ENCODE data around the gene C22orf31.

The C22orf31 gene

DNA sequence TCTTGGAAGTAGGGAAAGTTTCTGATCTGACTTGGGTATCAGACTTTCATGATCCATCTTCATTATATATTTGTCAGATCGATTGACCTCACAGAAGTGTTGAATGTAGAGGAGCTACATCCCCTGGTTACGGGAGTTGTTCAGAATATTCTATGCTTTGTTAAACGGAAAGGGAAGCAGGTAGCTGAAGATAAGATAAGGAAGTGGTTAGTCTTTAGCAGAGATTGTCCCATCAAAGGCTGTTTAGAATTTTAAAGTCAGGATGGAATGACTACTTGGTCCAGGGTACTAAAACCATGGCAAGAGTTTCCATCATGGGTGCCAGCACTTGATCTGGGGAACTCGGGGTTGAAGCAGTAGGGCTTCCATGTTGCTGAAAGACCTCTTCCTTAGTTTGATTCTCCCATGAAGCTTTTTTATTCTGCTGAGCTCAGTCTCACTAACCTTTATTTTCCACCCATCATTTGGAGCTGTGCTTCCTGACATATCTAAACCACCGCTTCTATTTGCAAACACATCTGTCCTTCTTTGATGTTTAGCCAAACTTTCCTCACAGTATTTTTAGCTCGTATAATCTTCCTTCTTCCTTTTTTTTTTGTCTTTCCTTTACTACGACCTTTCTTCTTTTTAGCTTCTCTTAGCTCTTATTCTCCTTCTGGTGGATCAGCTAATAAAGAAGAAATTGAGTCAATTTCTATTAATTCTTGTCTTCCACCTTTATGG, 4.0 kb upstream of the C22orf31 start:
- Mint-ChIP-seq H3K4me1 (peaks cover 40% of the 10 kb centered on the region), H3K27me3 (ENCODE audit: low read depth, poor library complexity) (peaks cover 4% of the 10 kb centered on the region), H3K36me3 (ENCODE audit: low read depth) (no peaks in the 10 kb centered on the region), H3K27ac (no peak overlapping the region), H3K9me3 (no peaks in the 10 kb centered on the region), H3K4me3 (no peak overlapping the region)
- no peak for DNase-seq
- TF ChIP-seq, protein P1, sequence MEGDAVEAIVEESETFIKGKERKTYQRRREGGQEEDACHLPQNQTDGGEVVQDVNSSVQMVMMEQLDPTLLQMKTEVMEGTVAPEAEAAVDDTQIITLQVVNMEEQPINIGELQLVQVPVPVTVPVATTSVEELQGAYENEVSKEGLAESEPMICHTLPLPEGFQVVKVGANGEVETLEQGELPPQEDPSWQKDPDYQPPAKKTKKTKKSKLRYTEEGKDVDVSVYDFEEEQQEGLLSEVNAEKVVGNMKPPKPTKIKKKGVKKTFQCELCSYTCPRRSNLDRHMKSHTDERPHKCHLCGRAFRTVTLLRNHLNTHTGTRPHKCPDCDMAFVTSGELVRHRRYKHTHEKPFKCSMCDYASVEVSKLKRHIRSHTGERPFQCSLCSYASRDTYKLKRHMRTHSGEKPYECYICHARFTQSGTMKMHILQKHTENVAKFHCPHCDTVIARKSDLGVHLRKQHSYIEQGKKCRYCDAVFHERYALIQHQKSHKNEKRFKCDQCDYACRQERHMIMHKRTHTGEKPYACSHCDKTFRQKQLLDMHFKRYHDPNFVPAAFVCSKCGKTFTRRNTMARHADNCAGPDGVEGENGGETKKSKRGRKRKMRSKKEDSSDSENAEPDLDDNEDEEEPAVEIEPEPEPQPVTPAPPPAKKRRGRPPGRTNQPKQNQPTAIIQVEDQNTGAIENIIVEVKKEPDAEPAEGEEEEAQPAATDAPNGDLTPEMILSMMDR (IDR thresholded peaks at IDR 0.05): no peak

DNA sequence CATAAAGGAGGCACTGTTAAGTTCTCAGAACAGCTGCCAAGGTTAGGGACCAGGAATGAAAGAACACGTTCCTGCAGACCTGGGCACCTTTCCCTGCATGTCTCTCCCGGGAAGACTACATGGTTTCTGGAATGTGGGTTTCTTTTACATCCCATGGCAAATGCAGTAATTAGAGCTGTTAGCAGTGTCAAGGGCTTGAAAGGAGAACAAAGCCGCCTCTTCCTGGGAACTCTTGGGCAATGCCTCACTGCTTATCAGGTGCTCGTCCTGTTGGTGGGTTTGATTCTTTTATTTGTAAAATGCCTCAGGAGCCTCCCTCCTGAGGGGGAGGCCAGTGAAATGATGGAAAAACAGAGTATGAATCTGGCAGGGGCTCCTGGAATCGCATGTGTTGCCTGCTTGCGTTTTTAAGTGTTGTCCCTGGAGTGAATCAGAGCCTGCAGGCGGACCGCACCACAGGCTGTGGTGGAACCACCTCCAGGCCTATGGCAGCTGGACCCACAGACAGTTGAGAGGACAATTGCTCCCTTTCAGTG, 723 bp upstream of the C22orf31 start:
- Mint-ChIP-seq H3K9me3 (no peaks in the 10 kb centered on the region), H3K36me3 (ENCODE audit: low read depth) (no peaks in the 10 kb centered on the region), H3K4me1 (peaks cover 33% of the 10 kb centered on the region), H3K27me3 (ENCODE audit: low read depth, poor library complexity) (peaks cover 2% of the 10 kb centered on the region), H3K4me3 (no peak overlapping the region), H3K27ac (no peak overlapping the region)
- no peak for DNase-seq
- TF ChIP-seq, protein P1 (IDR thresholded peaks at IDR 0.05): no peak

DNA sequence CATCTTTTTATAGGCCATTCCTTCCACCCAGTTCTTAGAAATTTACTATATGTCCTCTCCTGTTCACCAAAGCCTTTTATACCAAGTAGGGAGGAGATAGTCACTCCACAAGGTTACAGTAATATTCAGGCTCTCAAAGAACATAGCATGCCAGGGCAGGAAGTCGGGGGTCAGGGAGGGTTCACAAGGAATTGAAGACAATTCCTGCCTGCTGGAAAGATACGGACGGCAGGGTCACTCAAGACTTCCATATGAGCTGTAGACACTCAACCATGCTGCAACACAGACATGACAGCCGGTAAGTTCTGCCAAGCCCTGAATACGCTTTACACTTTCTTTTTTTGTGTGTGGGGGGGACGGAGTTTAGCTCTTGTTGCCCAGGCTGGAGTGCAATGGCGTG, 700 bp downstream of the C22orf31 start:
- H3K9me3 Mint-ChIP-seq: no peaks in the 10 kb centered on the region
- H3K36me3 Mint-ChIP-seq (ENCODE audit: low read depth): no peaks in the 10 kb centered on the region
- DNase-seq: no peak
- no peak overlapping the region for H3K4me3 Mint-ChIP-seq
- peaks cover 2% of the 10 kb centered on the region for H3K27me3 Mint-ChIP-seq (ENCODE audit: low read depth, poor library complexity)
- H3K27ac Mint-ChIP-seq: no peak overlapping the region
- H3K4me1 Mint-ChIP-seq: peaks cover 38% of the 10 kb centered on the region
- TF ChIP-seq, protein P1 (IDR thresholded peaks at IDR 0.05): no peak

DNA sequence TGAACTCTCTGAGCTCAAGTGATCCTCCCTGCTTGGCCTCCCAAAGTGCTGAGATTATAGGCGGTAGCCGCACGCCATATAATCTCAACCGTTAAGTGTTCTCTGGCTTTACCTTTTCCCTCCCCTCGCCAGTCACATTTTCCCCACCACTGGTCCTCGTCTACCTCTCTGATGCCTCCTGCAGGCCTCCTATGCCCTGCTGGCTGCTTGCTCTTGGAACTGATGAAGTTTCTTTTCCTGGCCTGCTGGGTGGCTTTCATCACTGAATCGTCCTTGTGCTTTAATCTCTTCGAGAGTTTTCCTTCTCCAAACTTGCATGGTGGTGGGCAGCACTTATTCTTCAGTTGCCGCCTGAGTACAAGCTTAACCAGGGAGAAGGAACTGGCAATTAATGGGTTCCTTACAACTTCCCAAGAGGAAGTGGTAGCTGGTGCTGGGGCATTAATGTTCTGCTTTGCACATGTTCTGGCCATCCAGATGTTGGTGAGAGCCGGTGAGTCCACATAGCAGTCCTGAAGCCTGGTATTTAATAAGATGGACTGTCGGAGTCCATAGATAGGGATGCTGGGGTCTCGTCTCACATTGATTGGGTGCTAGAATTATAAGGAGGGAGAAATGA, 1.3 kb downstream of the C22orf31 start:
- peaks cover 2% of the 10 kb centered on the region for H3K27me3 Mint-ChIP-seq (ENCODE audit: low read depth, poor library complexity)
- peaks cover 43% of the 10 kb centered on the region for H3K4me1 Mint-ChIP-seq
- peaks cover 5% of the 10 kb centered on the region for H3K36me3 Mint-ChIP-seq (ENCODE audit: low read depth)
- H3K9me3 Mint-ChIP-seq: no peaks in the 10 kb centered on the region
- H3K27ac Mint-ChIP-seq: no peak overlapping the region
- no peak overlapping the region for H3K4me3 Mint-ChIP-seq
- TF ChIP-seq, protein P1 (IDR thresholded peaks at IDR 0.05): no peak
- DNase-seq: no peak

DNA sequence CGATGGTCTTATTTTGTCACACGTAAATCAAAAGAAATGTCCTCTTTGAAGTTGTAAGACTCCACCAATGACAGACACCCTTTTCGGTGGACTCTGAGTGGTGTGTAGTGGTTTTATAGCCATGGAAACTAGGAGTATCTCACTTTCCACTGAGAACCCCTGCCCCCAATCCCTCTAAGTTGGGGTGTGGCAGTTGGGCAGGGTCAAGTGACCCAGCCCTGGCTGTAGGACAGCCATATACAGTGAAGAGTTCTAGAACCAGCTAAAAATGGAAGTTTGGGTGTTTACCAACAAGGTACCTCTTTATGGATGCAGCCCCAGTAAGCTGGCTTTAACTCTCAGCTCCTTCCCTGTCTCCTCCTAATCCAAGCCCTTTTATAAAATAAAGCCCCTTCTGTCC, 5.2 kb downstream of the C22orf31 start:
- DNase-seq: no peak
- Mint-ChIP-seq H3K4me3 (no peak overlapping the region), H3K4me1 (peaks cover 39% of the 10 kb centered on the region), H3K36me3 (ENCODE audit: low read depth) (peaks cover 17% of the 10 kb centered on the region), H3K9me3 (no peaks in the 10 kb centered on the region), H3K27ac (no peak overlapping the region), H3K27me3 (ENCODE audit: low read depth, poor library complexity) (peaks cover 7% of the 10 kb centered on the region)
- TF ChIP-seq, protein P1 (IDR thresholded peaks at IDR 0.05): no peak

Measured in nephron progenitor cell (in vitro differentiated cells).